CD4-positive, alpha-beta T cell (primary cell): ENCODE results near the gene STXBP2. TPM values are rescaled to one million over a fixed set of nuclear protein-coding genes. Genes with fewer than 3 reads are reported as not detected.

ENCODE experiments used
- ATAC-seq: fragments of 200-7000 bp; cut with Tn5 transposase; one replicate; pipeline ENCODE4 v1.10.0; 2022; ENCODE audit warnings: mild to moderate bottlenecking; ENCODE audit not compliant: poor library complexity
- CTCF ChIA-PET: fragments of 350-600 bp; sonication (Branson Sonifier 250); formaldehyde crosslinking; loops from one replicate; lab custom pipeline; 2021; ENCODE audit warnings: antibody characterized with exemption, inconsistent platforms; lab: Charles Lee
- POLR2A ChIA-PET: fragments of 350-600 bp; sonication (Branson Sonifier 250); formaldehyde crosslinking; loops from one replicate; lab custom pipeline; 2021; ENCODE audit warnings: antibody characterized with exemption, inconsistent platforms; lab: Charles Lee
- DNase-seq, 14 experiments: peaks; one replicate each; pipeline ENCODE4 v3.0.0-alpha.2; 2013 to 2020; ENCODE audit warnings: mixed read lengths in 2 of 14
- H3K27ac ChIP-seq, 2 donors: one replicate each; pipeline versions ENCODE4 v1.5.1 to v1.7.0; 2013; ENCODE audit warnings: low read length in 2 of 2, low read depth in 1 of 2, mild to moderate bottlenecking in 1 of 2
- H3K27me3 ChIP-seq, 2 experiments: 1 replicate in 1 of 2; 2 replicates in 1 of 2; pipeline versions ENCODE4 v1.6.1 to v1.7.0; 2013; ENCODE audit warnings: low read length in 2 of 2, control low read depth in 1 of 2, mild to moderate bottlenecking in 1 of 2, moderate library complexity in 1 of 2; ENCODE audit not compliant: insufficient read depth in 2 of 2, control insufficient read depth in 1 of 2
- H3K36me3 ChIP-seq: one replicate; pipeline ENCODE4 v1.6.1; 2013; ENCODE audit warnings: low read length, control low read depth; ENCODE audit not compliant: insufficient read depth
- H3K4me1 ChIP-seq: one replicate; pipeline ENCODE4 v1.6.1; 2013; ENCODE audit warnings: low read length, control low read depth; ENCODE audit not compliant: insufficient read depth
- H3K4me3 ChIP-seq: one replicate; pipeline ENCODE4 v1.5.1; 2013; ENCODE audit warnings: mild to moderate bottlenecking, low read length, moderate library complexity
- H3K9me3 ChIP-seq, 2 experiments: 1 replicate in 1 of 2; 2 replicates in 1 of 2; pipeline versions ENCODE4 v1.6.1 to v1.7.0; 2013; ENCODE audit warnings: low read length in 2 of 2, mild to moderate bottlenecking in 2 of 2, control low read depth in 1 of 2, moderate library complexity in 1 of 2; ENCODE audit not compliant: control insufficient read depth in 1 of 2, insufficient read depth in 1 of 2
- H3K27ac Mint-ChIP-seq: one replicate; pipeline ENCODE4 v1.8.0; 2020; ENCODE audit warnings: mixed read lengths
- H3K27me3 Mint-ChIP-seq: one replicate; pipeline ENCODE4 v1.8.0; 2021; ENCODE audit warnings: mixed read lengths
- H3K36me3 Mint-ChIP-seq: one replicate; pipeline ENCODE4 v1.8.0; 2021; ENCODE audit warnings: low read depth, mixed read lengths
- H3K4me1 Mint-ChIP-seq: one replicate; pipeline ENCODE4 v1.8.0; 2021; ENCODE audit warnings: low read depth, mixed read lengths
- H3K4me3 Mint-ChIP-seq: one replicate; pipeline ENCODE4 v1.8.0; 2020; ENCODE audit warnings: mild to moderate bottlenecking, mixed read lengths
- H3K9me3 Mint-ChIP-seq: one replicate; pipeline ENCODE4 v1.8.0; 2020; ENCODE audit warnings: mixed read lengths
- intact Hi-C, 2 experiments: fragments of 100-400 bp; cut with DNase I in 1 of 2; cut with micrococcal nuclease in 1 of 2; formaldehyde crosslinking; loops; one replicate each; pipeline versions ENCODE4 v1.15.1 to v1.9.0; 2023 to 2025; cut with DNase I, micrococcal nuclease
- total RNA-seq, 174 experiments: library from RNA in 2 of 174; stranded (reverse) in 2 of 174; gene quantifications; one replicate each; pipeline ENCODE4 v1.2.3 and lab custom pipeline; 2021 to 2026
- TF ChIP-seq, protein P1 (sequence below): fragments of 200-600 bp; IDR thresholded peaks from one replicate; pipeline ENCODE4 v1.8.0; 2022; ENCODE audit warnings: antibody characterized with exemption, mild to moderate bottlenecking

STXBP2 gene
- total RNA-seq, 2 experiments from 2014 or later = 234 to 241 TPM

DNA sequence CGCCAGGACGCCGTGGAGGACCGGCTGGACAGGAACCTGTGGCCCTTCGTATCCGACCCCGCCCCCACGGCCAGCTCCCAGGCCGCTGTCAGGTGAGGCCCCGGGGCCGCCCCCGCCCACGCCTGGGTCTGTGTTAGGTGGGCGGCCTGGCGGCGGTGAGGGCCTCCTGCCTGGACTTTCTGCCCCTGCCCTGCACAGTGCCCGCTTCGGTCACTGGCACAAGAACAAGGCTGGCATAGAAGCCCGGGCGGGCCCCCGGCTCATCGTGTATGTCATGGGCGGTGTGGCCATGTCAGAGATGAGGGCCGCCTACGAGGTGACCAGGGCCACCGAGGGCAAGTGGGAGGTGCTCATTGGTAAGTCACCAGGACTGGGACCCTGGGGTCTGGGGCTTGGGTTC, 10.2 kb downstream of the STXBP2 start:
- Mint-ChIP-seq H3K27ac (no peak overlapping the region), H3K36me3 (peaks cover 27% of the 10 kb centered on the region), H3K4me1 (peaks cover 4% of the 10 kb centered on the region), H3K4me3 (no peak overlapping the region), H3K27me3 (no peaks in the 10 kb centered on the region), H3K9me3 (no peaks in the 10 kb centered on the region)
- no peak overlapping the region for H3K27ac ChIP-seq
- no peak for ATAC-seq
- intact Hi-C loops = no loop called here
- H3K36me3 ChIP-seq = peaks cover 38% of the 10 kb centered on the region
- POLR2A ChIA-PET = no interaction called here
- TF ChIP-seq, protein P1, sequence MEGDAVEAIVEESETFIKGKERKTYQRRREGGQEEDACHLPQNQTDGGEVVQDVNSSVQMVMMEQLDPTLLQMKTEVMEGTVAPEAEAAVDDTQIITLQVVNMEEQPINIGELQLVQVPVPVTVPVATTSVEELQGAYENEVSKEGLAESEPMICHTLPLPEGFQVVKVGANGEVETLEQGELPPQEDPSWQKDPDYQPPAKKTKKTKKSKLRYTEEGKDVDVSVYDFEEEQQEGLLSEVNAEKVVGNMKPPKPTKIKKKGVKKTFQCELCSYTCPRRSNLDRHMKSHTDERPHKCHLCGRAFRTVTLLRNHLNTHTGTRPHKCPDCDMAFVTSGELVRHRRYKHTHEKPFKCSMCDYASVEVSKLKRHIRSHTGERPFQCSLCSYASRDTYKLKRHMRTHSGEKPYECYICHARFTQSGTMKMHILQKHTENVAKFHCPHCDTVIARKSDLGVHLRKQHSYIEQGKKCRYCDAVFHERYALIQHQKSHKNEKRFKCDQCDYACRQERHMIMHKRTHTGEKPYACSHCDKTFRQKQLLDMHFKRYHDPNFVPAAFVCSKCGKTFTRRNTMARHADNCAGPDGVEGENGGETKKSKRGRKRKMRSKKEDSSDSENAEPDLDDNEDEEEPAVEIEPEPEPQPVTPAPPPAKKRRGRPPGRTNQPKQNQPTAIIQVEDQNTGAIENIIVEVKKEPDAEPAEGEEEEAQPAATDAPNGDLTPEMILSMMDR = no peak
- H3K4me1 ChIP-seq = peaks cover 14% of the 10 kb centered on the region
- H3K27me3 ChIP-seq = no peaks in the 10 kb centered on the region
- no peaks in the 10 kb centered on the region for H3K9me3 ChIP-seq
- H3K4me3 ChIP-seq = no peak overlapping the region
- CTCF ChIA-PET = no interaction called here
- peak in 1 of 14 experiments; percentile 24 for DNase-seq

DNA sequence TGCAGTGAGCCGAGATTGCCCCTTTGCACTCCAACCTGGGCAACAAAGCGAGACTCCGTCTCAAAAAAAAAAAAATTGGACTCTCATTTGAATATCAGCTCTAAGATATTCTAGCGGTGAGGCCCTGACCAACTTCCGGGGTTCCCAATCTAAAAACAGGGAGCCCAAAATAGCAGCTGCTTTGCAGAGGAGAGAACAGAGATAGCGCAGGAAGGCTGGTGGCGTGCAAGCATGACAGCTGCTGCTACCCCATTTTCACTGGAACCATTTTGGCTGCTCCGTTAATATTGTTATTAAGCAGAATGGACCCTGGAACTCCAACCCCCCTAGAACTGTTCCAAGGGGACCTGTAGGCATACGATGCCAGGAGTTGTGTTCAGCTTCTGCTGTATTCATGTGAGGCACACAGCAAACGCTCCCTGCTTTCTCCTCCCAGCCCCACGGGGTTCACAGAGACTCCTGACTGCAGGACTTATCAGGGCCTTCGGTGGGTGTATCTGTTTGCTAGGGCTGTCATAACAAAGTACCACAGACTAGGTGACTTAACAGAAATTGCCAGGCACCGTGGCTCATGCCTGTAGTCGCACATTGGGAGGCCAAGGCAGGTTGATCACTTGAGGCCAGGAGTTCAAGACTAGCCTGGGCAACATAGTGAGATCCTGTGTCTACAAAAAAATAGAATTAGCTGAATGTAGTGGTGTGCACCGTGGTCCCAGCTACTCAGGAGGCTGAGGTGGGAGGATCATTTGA, 11.5 kb downstream of the STXBP2 start:
- peaks cover 30% of the 10 kb centered on the region for H3K36me3 ChIP-seq
- no peaks in the 10 kb centered on the region for H3K9me3 ChIP-seq
- ChIA-PET CTCF (no interaction called here), POLR2A (interaction anchor here (0.8 to 1.2 kb wide), 2 partner anchors 11 to 19 kb away, joined by 3 read pairs; partner anchors contain the start of genes PET100 and XAB2)
- peaks cover 12% of the 10 kb centered on the region for H3K4me1 Mint-ChIP-seq
- peaks cover 27% of the 10 kb centered on the region for H3K36me3 Mint-ChIP-seq
- ATAC-seq = no peak
- no peak for DNase-seq
- H3K27ac Mint-ChIP-seq = no peak overlapping the region
- intact Hi-C loops = no loop called here
- H3K9me3 Mint-ChIP-seq = no peaks in the 10 kb centered on the region
- no peak overlapping the region for H3K4me3 ChIP-seq
- no peak overlapping the region for H3K27ac ChIP-seq
- peaks cover 20% of the 10 kb centered on the region for H3K4me1 ChIP-seq
- H3K27me3 ChIP-seq = no peaks in the 10 kb centered on the region
- H3K27me3 Mint-ChIP-seq = no peaks in the 10 kb centered on the region
- TF ChIP-seq, protein P1 = no peak
- H3K4me3 Mint-ChIP-seq = no peak overlapping the region

DNA sequence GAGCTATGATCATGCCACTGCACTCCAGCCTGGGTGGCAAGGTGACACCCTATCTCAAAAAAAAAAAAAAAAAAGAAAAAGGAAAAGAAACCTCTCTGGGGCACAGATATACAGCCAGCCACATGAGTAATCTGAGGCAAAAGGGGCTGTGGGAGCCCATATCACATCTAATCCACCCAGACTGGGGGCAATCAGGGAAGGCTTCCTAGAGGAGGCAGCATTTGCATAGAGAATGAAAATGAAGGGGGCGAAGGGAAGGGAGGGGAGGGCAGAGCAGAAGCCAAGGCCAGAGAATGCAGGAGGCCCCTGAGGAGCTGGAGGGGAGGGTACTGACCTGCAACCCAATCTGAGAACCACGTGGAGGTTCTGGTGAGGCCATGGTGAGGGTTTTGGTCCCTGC, 13.2 kb downstream of the STXBP2 start:
- ChIA-PET CTCF (interaction anchor here (0.6 to 1.7 kb wide), 3 partner anchors 31 to 159 kb away, joined by 3 to 6 read pairs (median 4); partner anchors contain the start of gene TRAPPC5), POLR2A (interaction anchor here (2.3 kb wide), 1 partner anchor 21 kb away, joined by 7 read pairs; the partner anchor contains the start of genes PET100 and XAB2)
- H3K27ac Mint-ChIP-seq = no peak overlapping the region
- H3K9me3 Mint-ChIP-seq = no peaks in the 10 kb centered on the region
- Histone ChIP-seq H3K9me3 (no peaks in the 10 kb centered on the region), H3K4me3 (no peak overlapping the region), H3K27ac (no peak overlapping the region), H3K36me3 (peaks cover 20% of the 10 kb centered on the region), H3K4me1 (peaks cover 13% of the 10 kb centered on the region), H3K27me3 (no peaks in the 10 kb centered on the region)
- H3K36me3 Mint-ChIP-seq = peaks cover 20% of the 10 kb centered on the region
- no peak for DNase-seq
- no peak for ATAC-seq
- peaks cover 12% of the 10 kb centered on the region for H3K4me1 Mint-ChIP-seq
- intact Hi-C loops = loop anchor here in 1 of 2 experiments (10.0 kb wide), 1 partner anchor 545 kb away; no protein-coding TSS in a partner anchor
- TF ChIP-seq, protein P1 = no peak
- no peak overlapping the region for H3K4me3 Mint-ChIP-seq
- H3K27me3 Mint-ChIP-seq = no peaks in the 10 kb centered on the region
